Activated T-cell treated with anti-CD3 and anti-CD28 coated beads, Interleukin-2, amount 50 U/mL, for 24 hours (primary cell): Measurements from ENCODE around the gene KLLN.
A peak's percentile ranks its signal among the peaks of the same experiment; 100 is the strongest.
"Not testable (repeated sequence)": the region's sequence is repeated elsewhere in the genome, so short reads cannot be mapped to it uniquely, and the experiment has no call there.

Experiments used
- DNase-seq: peaks from one replicate; pipeline ENCODE4 v3.0.0-alpha.2; 2020
- H3K27ac Mint-ChIP-seq: 2 replicates; pipeline ENCODE4 v1.8.0; 2020; ENCODE audit warnings: mild to moderate bottlenecking, mixed read lengths
- H3K27me3 Mint-ChIP-seq: 2 replicates; pipeline ENCODE4 v1.8.0; 2020; ENCODE audit warnings: mixed read lengths
- H3K36me3 Mint-ChIP-seq: 2 replicates; pipeline ENCODE4 v1.8.0; 2020; ENCODE audit warnings: low read depth, mixed read lengths
- H3K4me1 Mint-ChIP-seq: 2 replicates; pipeline ENCODE4 v1.8.0; 2020; ENCODE audit warnings: low read depth, mixed read lengths
- H3K4me3 Mint-ChIP-seq: 2 replicates; pipeline ENCODE4 v1.8.0; 2020; ENCODE audit warnings: mild to moderate bottlenecking, moderate library complexity, mixed read lengths
- H3K9me3 Mint-ChIP-seq: 2 replicates; pipeline ENCODE4 v1.8.0; 2020; ENCODE audit warnings: mixed read lengths

The KLLN gene, protein sequence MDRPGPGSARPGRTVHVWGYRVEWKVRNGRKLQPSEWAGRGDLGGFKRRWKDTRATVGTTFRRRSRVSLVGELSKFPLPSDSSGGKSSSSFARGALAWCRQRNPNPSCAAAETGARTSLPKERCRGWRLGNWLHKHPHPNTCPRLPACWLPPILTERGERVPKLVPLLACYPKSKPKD

DNA sequence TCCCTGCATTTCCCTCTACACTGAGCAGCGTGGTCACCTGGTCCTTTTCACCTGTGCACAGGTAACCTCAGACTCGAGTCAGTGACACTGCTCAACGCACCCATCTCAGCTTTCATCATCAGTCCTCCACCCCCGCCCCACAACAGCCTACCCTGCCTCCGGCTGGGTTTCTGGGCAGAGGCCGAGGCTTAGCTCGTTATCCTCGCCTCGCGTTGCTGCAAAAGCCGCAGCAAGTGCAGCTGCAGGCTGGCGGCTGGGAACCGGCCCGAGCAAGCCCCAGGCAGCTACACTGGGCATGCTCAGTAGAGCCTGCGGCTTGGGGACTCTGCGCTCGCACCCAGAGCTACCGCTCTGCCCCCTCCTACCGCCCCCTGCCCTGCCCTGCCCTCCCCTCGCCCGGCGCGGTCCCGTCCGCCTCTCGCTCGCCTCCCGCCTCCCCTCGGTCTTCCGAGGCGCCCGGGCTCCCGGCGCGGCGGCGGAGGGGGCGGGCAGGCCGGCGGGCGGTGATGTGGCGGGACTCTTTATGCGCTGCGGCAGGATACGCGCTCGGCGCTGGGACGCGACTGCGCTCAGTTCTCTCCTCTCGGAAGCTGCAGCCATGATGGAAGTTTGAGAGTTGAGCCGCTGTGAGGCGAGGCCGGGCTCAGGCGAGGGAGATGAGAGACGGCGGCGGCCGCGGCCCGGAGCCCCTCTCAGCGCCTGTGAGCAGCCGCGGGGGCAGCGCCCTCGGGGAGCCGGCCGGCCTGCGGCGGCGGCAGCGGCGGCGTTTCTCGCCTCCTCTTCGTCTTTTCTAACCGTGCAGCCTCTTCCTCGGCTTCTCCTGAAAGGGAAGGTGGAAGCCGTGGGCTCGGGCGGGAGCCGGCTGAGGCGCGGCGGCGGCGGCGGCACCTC is at the start of gene KLLN, which contains the start of gene PTEN:
Gene KLLN, minus strand, starts transcription at position 481 of the 891 bp plus-strand sequence. CDS start 1,046 bp downstream, outside the sequence.
Gene PTEN, plus strand, starts transcription at position 573 of the 891 bp plus-strand sequence. CDS start 845 bp downstream, outside the sequence.
- Mint-ChIP-seq H3K4me1 (peaks cover 54% of the 10 kb centered on the region), H3K27me3 (no peaks in the 10 kb centered on the region), H3K9me3 (no peaks in the 10 kb centered on the region), H3K27ac (peak within 1 kb of the TSS; percentile 97), H3K4me3 (peak within 1 kb of the TSS; percentile 96), H3K36me3 (peaks cover 38% of the 10 kb centered on the region)
- DNase-seq = peak; percentile 90

DNA sequence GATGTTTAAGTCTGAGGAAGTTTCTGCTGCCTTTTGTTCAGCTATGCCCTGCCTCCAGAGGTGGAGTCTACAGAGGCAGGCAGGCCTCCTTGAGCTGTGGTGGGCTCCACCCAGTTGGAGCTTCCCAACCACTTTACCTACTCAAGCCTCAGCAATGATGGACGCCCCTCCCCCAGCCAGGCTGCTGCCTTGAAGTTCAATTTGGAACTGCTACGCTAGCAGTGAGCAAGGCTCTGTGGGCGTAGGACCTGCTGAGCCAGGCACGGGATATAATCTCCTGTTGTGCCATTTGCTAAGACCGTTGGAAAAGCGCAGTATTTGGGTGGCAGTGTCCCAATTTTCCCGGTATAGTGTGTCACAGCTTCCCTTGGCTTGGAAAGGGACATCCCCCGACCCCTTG is 40.1 kb upstream of the KLLN start:
- H3K27ac Mint-ChIP-seq, H3K4me3 Mint-ChIP-seq, DNase-seq, H3K27me3 Mint-ChIP-seq: not testable (repeated sequence)
- Mint-ChIP-seq H3K9me3 (peaks cover 21% of the 10 kb centered on the region), H3K4me1 (peaks cover 63% of the 10 kb centered on the region), H3K36me3 (peaks cover 95% of the 10 kb centered on the region)

DNA sequence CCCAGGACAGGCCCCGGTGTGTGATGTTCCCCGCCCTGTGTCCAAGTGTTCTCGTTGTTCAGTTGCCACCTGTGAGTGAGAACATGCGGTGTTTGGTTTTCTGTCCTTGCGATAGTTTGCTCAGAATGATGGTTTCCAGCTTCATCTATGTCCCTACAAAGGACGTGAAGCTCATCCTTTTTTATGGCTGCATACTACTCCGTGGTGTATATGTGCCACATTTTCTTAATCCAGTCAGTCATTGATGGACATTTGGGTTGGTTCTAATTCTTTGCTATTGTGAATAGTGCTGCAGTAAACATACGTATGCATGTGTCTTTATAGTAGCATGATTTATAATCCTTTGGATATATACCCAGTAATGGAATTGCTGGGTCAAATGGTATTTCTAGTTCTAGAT is 34.6 kb upstream of the KLLN start:
- H3K36me3 Mint-ChIP-seq = peaks cover 88% of the 10 kb centered on the region
- not testable (repeated sequence) for H3K4me3 Mint-ChIP-seq, H3K27ac Mint-ChIP-seq, DNase-seq, H3K27me3 Mint-ChIP-seq
- peaks cover 14% of the 10 kb centered on the region for H3K9me3 Mint-ChIP-seq
- H3K4me1 Mint-ChIP-seq = peaks cover 63% of the 10 kb centered on the region

DNA sequence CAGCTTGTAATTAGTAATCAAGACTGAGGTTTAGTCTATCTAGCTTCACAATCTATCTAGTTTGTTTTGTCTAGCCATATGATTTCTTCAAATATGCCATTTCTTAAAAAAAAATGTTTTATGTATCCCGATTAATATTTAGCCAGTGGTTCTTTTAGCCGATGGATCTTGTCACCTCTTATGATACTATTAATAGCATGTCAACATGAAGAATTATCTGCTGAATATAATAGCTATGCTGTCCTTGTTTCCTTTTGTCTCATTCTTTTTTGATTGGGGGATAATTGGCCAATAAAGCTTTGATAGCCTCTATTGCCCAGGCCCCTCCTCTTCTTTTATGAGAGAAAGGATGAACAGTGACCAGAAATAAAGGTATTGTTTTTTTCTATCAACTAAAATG is 32.9 kb upstream of the KLLN start:
- Mint-ChIP-seq H3K36me3 (peaks cover 80% of the 10 kb centered on the region), H3K4me3 (no peak overlapping the region), H3K27ac (no peak overlapping the region), H3K4me1 (peaks cover 63% of the 10 kb centered on the region), H3K27me3 (no peaks in the 10 kb centered on the region), H3K9me3 (peaks cover 8% of the 10 kb centered on the region)
- no peak for DNase-seq

DNA sequence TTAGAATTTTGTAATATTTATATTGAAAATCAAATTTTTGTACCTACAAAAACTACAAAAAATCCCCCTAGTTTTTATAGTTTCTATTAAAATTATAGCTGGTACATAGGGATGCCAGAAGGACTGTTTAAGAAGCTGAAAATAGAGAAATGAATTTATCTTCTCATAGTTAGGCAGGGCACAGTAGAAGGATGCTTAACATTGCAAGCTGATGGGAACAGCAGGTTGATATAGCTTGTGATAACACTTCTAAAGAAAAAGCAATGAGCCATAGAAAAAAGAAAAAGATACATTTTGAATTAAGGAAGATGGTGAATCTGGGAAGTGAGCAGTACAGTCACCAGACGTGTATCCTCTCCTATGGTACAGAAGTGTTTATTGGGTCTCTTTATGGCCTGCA is 32.1 kb upstream of the KLLN start:
- peaks cover 4% of the 10 kb centered on the region for H3K9me3 Mint-ChIP-seq
- no peak overlapping the region for H3K4me3 Mint-ChIP-seq
- no peak overlapping the region for H3K27ac Mint-ChIP-seq
- H3K36me3 Mint-ChIP-seq = peaks cover 78% of the 10 kb centered on the region
- no peaks in the 10 kb centered on the region for H3K27me3 Mint-ChIP-seq
- peaks cover 60% of the 10 kb centered on the region for H3K4me1 Mint-ChIP-seq
- DNase-seq = no peak

DNA sequence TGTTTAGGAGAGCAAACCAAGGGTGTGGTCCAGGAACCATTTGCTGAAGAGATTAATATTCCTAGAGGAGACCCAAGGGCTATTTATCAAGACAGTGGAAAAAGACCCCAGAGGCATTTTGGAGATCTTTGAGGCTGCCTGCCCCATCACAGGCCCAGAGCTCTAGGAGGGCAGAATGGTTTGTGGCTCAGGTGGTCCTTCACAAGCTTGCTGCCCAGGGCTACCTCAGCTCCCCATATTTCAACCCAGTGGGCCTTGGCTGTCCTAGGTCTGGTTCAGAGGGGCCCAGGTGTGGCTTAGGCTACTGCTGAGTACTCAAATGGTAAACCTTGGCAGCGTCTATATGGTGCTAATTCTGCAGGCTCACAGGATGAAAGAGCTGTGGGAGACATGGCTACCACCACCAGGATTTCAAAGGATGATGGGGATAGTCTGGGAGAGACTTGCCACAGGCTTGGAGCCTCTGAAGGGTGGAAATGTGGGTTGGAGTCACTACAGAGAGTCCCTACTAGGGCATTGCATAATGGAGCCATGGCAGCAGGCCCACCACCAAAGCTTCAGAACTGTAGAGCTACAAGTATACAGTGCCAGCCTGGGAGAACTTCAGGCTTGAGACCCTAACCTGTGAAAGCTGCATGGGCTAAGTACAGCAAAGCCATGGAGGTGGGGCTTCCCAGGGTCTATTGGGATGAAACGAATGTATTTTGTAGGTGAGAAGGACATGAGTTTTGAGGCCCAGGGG is 24.4 kb upstream of the KLLN start:
- no peak overlapping the region for H3K27ac Mint-ChIP-seq
- peaks cover 15% of the 10 kb centered on the region for H3K9me3 Mint-ChIP-seq
- no peaks in the 10 kb centered on the region for H3K27me3 Mint-ChIP-seq
- H3K4me1 Mint-ChIP-seq = peaks cover 37% of the 10 kb centered on the region
- no peak for DNase-seq
- peaks cover 54% of the 10 kb centered on the region for H3K36me3 Mint-ChIP-seq
- no peak overlapping the region for H3K4me3 Mint-ChIP-seq

DNA sequence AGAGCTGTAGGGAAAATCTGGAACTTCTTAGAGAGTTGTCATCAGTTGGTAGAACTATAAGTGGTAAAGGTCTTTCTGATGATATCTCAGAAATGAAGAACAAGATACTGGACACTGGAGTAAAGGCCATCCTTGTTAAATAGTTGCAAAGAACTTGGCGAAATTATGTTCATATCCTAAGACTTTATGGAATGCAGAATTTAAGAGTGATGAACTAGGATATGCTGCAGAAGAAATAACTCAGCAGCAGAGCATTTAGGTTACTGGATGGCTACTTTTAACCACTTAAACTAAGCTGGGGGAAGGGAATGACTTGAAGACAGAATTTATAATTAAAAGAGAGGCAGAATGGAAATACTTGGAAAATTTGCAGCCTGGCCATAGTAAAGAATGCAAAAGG is 23.8 kb upstream of the KLLN start:
- peaks cover 15% of the 10 kb centered on the region for H3K9me3 Mint-ChIP-seq
- H3K4me3 Mint-ChIP-seq = no peak overlapping the region
- H3K4me1 Mint-ChIP-seq = peaks cover 38% of the 10 kb centered on the region
- no peak for DNase-seq
- H3K27me3 Mint-ChIP-seq = no peaks in the 10 kb centered on the region
- H3K36me3 Mint-ChIP-seq = peaks cover 49% of the 10 kb centered on the region
- H3K27ac Mint-ChIP-seq = no peak overlapping the region

DNA sequence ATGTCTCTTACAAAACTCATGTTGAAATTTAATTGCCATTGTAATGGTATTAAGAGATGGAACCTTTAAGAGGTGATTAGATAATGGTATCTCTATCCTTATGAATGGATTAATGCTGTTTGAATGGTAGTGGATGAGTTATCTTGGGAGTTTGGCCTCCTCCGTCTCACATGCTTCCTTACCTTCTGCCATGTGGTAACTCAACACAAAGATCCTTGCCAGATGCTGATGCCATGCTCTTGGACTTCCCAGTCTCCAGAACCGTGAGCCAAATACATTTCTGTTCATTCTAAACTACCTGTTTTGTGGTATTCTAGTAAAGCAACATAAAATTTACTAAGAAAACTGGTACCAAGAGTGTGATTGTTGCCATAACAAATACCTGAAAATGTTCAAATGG is 23.3 kb upstream of the KLLN start:
- peaks cover 15% of the 10 kb centered on the region for H3K9me3 Mint-ChIP-seq
- DNase-seq = no peak
- H3K4me3 Mint-ChIP-seq = no peak overlapping the region
- H3K27ac Mint-ChIP-seq = no peak overlapping the region
- H3K27me3 Mint-ChIP-seq = no peaks in the 10 kb centered on the region
- peaks cover 54% of the 10 kb centered on the region for H3K36me3 Mint-ChIP-seq
- peaks cover 41% of the 10 kb centered on the region for H3K4me1 Mint-ChIP-seq

DNA sequence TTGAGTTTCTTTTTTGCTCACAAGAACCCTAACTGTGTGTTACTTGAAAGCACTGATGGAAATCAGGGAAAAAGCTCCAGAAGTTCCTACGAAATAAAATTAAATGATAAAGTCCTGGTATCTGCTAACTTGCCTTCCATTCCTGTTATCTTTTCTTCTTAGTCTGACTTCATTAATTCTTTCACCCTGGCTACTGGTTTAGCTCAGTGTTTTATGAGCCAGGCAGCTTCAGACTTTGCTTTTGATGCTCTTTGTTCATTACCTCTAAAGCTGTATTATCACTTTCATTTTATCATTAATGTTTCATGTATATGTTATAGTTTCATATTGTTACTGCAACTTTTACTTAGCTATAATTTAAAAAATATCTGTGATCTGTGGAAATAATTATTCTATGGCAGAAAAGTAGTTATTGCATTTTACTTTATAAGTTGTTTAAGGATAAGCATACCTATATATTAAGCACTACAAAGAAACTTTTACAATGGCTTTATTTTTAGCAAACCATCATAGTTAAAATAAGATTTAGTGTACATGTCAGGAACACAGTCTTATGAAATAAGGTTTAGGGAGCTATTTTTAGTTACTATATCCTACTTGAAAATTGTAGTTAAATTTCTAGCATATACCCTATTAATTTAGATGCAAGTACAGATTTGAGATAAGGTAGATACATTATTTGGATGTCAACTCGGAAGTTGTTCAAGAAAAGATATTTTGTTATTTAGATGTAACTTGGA is 19.4 kb upstream of the KLLN start:
- Mint-ChIP-seq H3K9me3 (peaks cover 19% of the 10 kb centered on the region), H3K4me3 (no peak overlapping the region), H3K36me3 (peaks cover 64% of the 10 kb centered on the region), H3K4me1 (peaks cover 41% of the 10 kb centered on the region), H3K27ac (peak overlapping the region; percentile 24), H3K27me3 (no peaks in the 10 kb centered on the region)
- DNase-seq = no peak

DNA sequence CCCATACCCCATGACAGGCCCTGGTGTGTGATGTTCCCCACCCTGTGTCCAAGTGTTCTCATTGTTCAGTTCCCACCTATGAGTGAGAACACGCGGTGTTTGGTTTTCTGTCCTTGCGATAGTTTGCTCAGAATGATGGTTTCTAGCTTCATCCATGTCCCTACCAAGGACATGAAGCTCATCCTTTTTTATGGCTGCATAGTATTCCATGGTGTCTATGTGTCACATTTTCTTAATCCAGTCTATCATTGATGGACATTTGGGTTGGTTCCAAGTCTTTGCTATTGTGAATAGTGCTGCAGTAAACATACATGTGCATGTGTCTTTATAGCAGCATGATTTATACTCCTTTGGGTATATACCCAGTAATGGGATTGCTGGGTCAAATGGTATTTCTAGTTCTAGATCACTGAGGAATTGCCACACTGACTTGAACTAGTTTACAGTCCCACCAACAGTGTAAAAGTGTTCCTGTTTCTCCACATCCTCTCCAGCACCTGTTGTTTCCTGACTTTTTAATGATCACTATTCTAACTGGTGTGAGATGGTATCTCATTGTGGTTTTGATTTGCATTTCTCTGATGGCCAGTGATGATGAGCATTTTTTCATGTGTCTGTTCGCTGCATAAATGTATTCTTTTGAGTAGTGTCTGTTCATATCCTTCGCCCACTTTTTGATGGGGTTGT is 18.2 kb upstream of the KLLN start:
- peaks cover 54% of the 10 kb centered on the region for H3K36me3 Mint-ChIP-seq
- not testable (repeated sequence) for H3K4me3 Mint-ChIP-seq, DNase-seq, H3K27me3 Mint-ChIP-seq
- peaks cover 13% of the 10 kb centered on the region for H3K9me3 Mint-ChIP-seq
- peaks cover 36% of the 10 kb centered on the region for H3K4me1 Mint-ChIP-seq
- H3K27ac Mint-ChIP-seq = peak overlapping the region; percentile 22

DNA sequence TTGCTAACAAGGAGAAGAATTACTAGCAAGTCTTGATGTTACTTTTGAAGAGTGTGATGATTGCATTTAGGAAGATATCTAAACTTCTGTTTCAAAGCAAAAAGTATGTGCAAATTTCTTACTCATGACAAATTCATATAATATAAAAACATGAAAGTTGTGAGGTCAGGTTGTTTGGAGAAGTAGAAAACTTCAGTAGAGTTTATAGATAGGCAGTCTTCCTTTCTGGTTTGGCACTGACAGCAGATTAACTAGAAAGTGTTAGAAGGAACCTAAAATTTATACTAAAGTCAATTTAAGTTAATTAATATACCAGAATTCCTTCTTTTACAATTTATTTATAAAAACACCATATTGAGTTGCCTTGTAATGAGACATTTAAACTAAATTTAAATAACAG is 17.0 kb upstream of the KLLN start:
- Mint-ChIP-seq H3K4me3 (no peak overlapping the region), H3K4me1 (peaks cover 39% of the 10 kb centered on the region), H3K27me3 (no peaks in the 10 kb centered on the region), H3K36me3 (peaks cover 44% of the 10 kb centered on the region), H3K9me3 (peaks cover 4% of the 10 kb centered on the region), H3K27ac (no peak overlapping the region)
- no peak for DNase-seq

DNA sequence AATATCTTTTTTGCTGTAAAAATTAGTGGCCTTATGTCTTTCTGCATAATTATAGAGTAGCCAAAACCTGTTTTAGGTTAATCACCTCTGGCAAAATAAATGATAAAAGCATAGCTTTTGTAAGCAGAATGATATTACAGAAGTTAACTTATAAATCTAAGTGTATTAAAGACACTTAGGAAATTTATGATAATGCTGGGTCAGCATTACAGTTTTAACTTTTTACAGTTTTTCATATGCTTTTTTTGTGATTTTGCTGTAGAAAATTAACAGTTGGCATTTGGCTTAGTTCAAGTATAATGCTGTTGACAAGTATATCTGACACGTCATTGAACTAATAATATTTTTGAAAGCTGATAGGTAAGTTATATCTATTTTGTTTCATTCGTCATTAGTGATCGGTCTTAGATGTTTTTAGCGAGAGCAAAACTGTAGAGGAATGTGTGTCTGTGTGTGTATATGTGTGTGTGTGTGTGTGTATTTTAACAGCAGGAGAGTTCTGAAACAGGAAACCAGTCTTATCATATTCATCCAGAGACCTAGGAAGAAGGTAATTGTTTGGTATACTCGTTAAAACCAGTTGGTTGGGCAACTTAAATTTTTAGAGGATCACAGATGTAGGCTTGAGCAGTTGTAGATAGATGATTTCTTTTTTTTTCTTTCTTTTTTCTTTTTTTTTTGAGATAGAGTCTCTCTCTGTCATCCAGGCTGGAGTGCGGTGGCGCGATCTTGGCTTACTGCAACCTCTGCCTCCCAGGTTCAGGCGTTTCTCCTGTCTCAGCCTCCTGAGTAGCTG is 15.5 kb upstream of the KLLN start:
- H3K9me3 Mint-ChIP-seq = peaks cover 4% of the 10 kb centered on the region
- H3K4me1 Mint-ChIP-seq = peaks cover 51% of the 10 kb centered on the region
- peaks cover 44% of the 10 kb centered on the region for H3K36me3 Mint-ChIP-seq
- no peak overlapping the region for H3K27ac Mint-ChIP-seq
- no peaks in the 10 kb centered on the region for H3K27me3 Mint-ChIP-seq
- DNase-seq = no peak
- no peak overlapping the region for H3K4me3 Mint-ChIP-seq

DNA sequence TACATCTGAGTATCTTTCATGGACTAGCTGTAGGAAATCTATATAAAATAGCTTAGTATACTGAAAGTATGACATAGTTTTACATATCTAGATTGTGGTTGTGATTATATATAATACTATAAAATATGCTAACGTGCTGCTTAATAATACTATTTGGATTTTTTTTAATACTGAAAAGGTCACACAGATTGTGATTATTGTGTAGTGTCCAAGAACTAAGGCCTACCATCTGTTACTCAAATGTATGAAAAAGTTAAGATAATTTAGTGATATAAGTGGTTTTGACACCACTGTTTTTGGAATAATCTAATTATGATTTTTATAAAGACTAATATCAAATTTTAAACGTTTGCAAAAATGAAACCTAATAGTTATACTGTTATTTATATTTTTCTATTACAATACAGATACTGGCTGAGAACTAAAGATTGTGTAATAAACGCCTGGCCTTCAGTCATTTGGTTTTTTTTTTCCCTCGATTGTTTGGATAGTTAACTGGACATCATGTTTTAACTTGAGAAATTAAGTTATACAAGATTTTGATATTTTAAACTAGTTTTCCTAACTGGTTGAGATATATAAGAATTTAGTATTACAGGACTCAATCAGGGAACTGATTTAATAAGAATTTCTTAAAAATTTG is 12.7 kb upstream of the KLLN start:
- DNase-seq = no peak
- Mint-ChIP-seq H3K27me3 (no peaks in the 10 kb centered on the region), H3K9me3 (no peaks in the 10 kb centered on the region), H3K4me3 (no peak overlapping the region), H3K27ac (no peak overlapping the region), H3K36me3 (peaks cover 37% of the 10 kb centered on the region), H3K4me1 (peaks cover 56% of the 10 kb centered on the region)
